ENCODE data around the gene SV2B.

Gene SV2B

DNA sequence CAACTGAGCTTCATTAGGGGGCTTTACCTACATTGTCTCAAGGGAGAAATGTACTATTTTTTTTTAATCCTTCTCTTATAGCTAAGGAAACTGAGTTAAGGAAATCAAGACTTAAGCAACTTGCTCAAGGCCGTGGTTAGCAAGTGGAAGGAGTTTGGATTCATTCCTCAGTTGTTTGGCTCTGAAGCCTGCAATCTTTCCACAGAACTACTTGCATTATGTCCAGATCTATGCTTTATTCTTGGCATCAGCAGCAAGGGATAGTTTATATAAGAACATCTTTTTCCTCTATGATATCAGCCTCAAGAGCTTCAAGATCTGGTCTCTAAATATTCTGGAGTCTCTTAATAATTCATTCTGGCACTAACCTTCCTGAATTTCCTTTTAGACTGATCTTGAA is 182.4 kb downstream of the SV2B start:
- no peak for DNase-seq

DNA sequence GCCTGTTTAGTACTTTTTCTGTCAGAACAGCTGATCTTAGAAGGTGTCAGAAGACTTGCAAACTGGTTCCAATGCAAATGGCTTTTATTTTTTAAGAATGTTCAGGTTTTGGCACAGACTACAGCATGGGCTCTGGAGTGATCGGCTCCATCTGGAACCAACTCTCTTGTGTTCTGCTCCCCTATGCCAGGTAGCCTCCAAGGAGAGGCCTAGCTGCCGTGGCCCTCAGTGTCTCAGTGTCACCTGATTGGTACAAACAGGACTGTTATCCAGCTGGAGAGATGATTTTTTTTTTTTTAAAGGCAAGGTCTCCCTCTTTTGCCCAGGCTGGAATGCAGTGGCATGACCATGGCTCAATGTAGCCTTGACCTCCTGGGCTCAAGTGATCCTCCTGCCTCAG is 183.1 kb downstream of the SV2B start:
- DNase-seq = no peak

DNA sequence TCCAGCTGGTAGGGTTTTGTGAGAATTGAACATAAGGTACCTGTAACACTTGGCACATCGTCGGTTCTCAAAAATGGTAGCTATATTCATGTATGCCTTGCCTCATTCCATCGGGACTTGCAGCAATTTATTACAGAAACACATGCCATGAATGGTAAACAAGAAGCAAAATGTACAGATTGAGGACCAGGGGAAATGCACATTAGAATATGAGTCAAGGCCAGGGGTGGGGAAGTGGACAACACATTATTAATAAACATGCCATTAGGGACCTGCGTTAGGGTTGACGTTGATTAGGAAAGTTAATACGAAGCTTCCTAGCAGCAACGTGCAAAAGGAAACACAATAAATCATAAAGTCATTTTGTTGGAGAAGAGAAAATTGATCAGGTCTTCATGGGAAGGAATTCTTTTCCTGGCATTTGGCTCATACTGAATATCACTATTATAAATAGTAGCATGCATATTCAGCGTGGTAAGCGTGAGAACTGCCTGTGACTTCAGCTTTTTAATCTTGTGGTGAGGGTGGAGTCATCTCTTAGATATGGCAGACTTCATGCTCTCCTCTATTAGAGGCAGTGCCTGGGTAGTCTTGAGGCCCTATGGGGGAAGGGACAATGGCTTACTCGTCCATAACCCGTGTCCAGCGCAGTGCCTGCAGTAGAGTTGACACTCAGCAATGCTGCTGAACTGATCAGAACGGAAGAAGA is 184.9 kb downstream of the SV2B start:
- DNase-seq = no peak

DNA sequence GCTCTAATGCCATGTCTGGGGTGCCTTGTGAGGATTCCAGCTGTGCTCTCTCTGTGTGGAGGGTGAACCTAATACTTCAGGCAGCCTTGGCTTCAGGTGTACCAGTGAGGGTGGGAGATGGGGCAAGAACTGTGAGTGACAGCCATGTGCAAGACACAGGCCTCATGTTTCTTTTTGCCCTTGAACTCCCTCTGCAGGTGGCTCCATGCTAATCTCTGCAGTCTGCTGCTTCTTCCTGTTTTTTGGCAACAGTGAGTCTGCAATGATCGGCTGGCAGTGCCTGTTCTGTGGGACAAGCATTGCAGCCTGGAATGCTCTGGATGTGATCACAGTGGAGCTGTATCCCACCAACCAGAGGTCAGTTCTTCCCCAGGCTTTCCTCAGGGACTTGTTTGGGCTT is 189.3 kb downstream of the SV2B start:
- DNase-seq = no peak

DNA sequence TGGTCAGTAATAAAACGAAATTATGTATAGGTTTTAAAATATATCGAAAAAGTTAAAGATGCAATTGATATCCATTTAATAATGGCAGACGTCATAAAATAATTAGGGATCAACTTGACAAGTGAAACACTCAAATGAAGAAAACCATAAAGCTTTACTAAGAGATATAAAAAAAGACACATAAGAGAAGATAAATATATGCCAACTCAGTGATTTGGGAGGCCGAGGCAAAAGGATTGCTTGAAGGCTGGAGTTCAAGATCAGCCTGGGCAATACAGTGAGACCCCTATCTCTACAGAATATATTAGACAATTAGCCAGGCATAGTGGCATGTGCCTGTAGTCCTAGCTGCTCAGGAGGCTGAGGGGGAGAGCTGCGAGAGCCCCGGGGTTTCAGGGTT is 190.5 kb downstream of the SV2B start:
- DNase-seq = no peak

DNA sequence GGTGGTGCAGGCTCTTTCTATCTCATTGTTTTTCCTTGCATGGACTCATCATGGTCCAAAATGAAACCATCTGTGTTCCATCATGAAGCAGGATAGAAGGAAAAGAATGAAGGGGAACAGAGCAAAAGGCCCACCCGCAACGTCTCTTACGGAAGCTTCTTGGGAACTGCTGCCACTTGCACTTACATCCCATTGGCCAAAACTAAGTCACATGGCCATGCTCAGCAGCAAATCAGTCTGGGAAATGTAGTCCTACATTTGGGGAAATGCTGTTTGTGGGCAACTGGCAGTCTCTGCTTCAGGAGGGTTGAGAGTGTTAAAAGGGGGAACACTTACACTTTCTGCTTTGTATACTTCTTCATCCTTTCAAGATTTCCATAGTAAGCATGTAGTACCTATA is 191.6 kb downstream of the SV2B start:
- no peak for DNase-seq

DNA sequence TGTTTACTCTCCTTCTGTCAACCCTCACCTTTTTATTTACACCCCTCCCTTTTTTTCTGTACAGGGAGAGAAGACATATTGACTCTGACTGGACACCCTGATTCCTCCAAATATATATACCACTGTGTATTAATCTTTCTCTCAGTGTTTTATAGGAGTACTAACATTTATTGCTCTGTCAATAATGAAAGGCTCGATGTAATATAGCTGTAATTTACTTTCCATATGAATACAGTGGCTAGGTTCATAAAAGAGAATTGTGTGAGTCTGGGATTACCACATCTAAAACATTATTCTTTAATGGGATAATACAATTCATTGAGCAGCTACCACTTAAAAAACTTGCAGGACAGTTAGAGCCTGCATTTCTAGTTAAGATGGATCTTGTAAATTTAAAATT is 194.3 kb downstream of the SV2B start:
- DNase-seq = no peak

DNA sequence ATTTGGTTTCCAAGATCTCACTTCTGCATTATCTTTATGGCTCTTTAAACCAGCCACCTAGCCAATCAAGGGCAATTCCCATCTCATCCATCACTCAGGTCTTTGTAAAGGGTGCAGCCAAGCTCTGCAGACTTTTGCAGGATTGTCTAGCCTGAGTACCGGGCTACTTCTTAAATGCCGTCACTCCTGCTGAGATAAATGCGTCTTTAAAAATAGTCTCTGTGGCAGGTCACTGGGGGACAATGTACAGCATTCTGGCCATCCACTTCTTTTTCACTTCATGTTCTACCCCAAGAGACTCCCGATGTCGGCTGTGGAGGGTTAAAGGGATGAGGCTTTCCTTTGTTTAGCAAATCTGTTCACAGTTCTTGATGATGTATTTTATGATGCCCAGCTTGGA is 194.7 kb downstream of the SV2B start:
- DNase-seq = no peak

DNA sequence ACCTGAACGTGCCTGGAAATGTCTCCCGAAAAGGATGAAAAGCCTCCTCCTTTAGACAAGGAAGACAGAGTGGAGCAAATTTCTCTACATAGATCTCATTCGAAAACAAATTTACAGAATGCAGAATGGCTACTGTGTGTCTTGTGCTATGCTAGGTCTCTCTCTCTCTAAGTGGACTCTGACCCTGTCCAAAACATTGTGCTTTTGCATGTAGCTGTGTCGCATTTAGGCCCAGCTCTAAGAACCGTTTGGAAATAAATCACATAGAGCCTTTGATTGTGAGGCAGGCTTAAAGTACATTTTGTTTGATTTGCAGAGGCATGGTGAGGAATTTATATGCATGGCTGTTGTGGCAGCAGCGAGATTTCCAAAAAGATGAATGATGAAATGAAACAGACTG is 198.0 kb downstream of the SV2B start:
- no peak for DNase-seq

DNA sequence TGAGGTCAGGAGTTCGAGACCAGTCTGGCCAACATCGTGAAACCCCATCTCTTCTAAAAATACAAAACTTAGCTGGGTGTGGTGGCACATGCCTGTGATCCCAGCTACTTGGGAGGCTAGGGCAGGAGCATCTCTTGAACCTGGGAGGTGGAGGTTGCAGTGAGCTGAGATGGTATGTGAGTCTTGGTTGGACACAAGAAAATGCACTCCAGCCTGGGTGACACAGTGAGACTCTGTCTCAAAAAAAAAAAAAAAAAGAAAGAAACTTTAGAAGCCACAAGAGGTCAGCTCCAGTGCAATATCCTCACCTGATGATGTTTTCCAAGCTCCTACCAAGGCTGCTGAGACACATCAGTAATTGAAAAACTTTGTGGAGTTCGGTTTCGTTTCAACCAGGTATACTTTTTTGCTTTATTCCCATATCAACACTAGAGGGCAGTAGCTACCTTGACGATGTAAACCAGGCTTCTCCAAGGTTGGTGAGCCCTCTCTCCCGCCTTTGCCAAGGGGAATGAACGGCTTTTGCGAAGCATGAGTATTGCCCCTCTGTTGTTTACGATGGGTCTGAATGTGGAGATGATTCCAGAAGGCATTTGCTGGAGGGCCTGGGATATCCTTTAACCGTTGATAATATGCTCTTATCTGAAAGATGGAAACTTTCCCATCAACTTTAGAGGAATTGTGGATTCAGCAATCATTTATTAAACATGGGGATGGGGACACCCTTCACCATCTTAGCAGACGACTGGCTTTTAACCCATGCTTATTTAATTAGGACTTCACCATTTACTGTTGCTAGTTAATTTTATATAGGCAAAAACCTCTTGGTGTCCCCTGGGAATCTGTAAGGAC is 202.8 kb downstream of the SV2B start:
- DNase-seq = no peak

DNA sequence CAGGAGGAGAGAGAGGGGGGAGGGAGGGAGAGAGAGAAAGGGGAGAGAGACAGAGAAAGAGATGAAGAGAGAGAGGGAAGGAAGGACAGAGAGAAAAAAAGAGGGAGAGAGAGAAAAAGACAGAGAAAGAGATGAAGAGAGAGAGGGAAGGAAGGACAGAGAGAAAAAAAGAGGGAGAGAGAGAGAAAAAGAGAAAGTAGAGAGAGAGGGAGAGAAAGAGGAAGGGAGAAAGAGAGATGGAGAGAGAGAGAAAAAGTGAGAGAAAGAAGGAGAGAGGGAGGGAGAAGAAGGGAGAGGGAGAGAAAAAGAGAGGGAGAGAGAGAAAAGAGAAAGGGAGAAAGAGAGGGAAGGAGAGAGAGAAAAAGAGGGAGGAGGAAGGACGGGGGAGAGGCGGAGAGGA is 204.2 kb downstream of the SV2B start:
- no peak for DNase-seq

DNA sequence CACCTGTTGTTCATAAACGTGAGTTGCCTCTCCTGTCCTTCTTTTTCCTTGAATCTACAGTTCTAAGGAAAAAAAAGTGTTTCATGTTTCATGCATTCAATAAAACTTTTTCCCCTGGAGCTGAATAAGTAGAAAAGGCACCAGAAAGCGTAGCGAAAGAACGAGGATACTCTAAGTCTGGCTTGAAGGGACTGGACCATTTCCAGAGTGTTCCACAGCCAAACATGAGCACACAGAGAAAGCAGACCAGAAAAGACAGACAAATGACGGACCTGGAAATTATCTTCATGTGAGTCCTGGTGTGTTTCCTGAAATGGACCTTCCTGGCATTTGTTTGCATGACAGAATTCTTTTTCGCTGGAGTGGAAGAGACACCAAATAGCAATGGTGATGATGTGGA is 204.7 kb downstream of the SV2B start:
- DNase-seq = no peak

DNA sequence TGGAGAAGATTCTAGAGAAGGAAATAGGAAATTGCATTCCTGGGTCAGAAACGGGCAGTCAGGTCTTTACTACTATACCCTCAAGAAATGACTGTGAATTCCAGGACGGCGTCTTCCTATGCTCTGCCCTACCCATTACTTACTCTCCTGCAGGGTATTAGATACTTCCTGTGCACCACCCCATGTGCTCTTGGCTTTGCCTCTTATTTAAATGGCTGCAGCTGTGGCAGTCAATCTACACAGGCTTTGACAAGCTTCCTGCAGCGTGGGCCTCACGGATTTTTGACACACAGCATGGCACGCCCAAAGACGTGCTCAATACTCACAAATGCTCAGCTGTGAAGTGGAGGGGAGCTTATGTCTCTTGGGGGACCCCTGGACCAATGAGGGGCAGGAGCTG is 206.1 kb downstream of the SV2B start:
- no peak for DNase-seq

DNA sequence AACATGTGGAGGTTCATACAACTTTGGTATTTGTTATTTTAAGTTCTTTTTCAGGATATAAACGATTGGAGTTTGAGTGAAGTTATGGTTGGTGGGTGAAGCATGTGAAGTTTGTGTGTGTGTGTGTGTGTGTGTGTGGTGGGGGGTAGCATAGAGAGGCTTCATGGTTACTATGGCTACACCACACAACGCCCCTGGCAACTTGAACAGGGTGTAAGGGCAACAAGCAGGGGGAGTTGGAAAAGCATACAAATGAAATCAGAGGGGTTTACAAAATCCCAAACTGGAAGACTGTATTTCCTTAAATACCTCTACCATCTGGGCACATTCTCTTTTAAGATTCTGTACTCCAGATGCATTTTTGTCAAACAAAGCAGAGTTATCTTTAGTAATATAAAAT is 207.5 kb downstream of the SV2B start:
- DNase-seq = no peak

DNA sequence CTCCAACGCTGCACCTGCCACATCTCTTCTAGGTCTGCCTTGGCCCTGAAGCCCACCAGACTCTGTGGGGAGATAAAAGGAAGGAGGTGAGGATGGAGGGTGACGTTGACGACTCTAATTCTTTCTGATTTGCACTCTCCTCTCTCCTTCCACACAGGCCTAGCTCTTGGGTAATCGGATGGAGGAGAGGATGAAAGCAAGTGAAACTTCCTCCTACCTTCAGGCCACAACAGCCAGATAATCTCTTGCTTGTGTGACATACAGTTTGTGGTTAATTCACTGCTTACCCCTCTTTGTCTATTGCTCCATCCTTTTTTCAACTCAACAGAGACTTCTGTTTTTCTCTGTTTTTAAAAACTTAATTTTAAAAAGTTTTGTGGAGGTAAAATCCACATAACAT is 208.1 kb downstream of the SV2B start:
- no peak for DNase-seq

DNA sequence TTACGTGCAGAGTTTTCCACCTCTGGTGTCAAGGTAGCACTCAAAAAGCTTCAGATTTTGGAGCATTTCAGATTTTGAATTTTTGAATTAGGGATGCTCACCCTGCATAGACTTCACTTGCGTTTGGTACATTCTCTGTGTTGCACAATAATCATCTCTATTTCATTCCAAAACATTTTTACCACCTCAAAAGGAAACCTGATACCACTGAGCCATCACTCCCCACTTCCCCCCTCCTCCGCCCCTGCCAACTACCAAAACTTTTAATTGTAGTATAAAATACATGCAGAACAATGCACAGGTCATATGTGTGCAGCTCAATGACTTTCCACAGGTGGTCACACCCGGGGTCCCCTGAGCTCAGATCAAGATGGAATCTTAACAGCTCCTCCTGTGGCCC is 208.8 kb downstream of the SV2B start:
- no peak for DNase-seq

DNA sequence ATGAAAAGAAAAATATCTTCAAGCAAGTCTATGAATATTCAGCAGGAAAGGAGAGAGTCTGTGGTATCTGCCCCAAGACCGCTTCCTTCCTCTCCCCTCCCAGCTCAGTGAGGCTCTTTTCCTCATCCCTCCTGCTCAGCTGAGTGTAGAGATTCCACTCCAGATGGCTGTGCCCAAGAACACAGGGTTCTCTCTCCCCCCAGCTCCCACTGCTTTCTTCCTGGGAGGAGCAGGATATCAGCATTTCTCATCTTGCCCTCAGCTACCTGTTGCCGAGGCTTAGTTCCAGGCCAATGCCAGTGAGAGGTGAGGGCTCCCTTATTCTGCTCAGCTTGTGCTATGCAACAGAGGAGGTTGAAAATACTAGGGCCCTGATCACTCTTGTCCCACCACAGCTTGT is 211.9 kb downstream of the SV2B start:
- peak; percentile 34 for DNase-seq

DNA sequence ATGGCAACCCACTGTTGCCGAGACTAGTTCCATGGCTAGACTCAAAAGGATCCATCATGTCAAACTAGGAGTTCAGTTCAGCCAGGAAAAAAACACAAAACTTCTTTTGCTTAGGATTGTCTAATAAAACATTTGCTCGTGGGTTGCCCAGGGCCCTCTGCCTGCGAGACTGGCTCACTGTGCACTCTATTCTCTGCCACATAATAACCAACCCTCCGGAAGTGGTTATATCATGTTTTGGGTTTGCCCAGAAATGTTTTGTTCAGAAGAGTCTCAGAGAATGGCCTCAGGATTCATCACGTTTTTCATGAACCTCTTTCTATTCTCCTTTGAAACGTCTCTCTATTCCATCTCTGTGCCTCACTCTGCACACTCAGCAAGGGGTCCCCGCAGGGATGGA is 216.1 kb downstream of the SV2B start:
- peak; percentile 58 for DNase-seq

DNA sequence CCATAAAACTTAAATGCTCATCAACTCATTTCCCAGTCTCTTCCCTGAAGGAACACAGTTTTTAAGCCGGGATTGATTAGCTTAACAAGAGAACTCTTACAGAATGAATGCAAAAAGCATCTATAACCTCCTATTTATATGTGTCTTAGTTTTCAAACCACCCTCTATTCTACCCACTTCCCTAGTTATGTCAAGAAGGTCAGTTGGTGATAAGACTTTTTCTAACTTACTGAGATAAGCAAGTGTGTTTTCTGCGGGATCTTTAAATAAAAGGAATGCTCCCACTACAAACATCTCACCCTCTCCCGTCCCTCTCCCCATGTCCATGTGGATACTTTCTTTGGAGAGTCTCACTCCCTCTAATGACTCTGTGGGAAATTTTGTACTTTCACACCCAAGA is 218.5 kb downstream of the SV2B start:
- no peak for DNase-seq

DNA sequence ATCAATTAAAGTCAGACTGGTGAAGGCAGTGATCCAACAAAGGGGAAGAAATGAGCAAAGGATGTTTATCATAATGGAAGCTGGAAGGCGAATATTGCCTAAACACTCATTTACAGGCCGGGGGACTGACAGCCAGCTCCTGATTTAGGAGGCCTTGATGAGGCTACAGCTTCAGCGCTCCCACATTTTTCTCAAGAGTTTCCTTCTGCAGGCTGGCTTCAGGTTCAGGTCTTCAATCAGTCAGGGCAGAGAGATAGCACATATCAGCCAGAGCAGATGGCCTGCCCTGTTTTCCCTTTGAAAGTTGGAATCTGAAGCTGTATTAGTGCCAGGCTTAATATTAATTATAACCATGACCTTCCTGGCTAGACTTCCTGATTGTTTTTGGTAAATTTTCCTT is 218.9 kb downstream of the SV2B start:
- no peak for DNase-seq

DNA sequence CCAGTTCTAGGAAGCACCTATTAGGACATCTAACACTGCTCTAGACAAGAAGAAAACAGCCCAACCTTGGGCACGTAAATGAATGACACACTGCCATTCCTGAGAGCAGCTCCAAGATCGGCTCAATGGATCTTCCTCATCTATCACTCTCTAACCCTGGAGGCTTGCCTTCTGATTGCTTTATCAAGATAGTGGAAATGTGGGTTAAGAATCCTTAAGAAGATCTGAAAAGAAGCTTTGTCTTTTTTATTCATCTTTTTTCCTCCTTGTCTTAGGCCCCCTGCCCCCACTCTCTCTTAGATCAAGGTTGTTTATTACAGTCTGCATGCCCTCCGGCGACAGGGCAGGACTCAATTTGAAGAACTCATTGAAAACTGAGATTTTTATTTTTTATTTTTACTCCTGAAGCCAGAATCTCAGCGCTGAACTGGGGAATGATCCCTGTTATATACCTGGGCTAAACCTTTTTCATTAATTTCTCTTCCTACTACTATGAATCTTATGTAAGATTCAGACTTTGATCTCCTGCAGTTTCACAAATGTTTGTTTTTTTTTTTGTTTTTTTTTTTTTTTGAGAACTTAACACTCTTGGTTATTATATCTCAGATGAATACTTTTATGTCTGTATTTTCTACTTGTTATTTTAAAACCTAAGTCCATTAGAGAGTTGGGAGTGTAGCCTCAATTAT is 219.5 kb downstream of the SV2B start:
- no peak for DNase-seq

DNA sequence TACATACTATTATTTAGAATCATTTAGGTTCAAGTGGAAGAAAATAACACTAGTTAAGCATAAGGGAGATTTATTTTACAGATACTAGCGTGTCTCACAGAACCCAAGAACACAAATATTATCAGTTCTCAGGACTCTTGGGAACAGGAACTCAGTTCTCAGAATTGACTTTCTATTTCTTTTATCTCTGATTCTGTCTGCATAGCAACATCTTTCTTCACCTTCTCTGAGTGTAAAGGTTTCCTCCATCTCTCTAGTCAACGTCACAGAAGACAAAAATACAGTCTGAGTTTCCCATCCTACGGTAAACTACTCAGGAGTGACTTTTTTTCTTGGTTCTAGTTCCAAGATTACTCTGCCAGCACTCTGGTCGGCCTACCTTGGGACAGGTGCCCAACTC is 220.0 kb downstream of the SV2B start:
- no peak for DNase-seq

DNA sequence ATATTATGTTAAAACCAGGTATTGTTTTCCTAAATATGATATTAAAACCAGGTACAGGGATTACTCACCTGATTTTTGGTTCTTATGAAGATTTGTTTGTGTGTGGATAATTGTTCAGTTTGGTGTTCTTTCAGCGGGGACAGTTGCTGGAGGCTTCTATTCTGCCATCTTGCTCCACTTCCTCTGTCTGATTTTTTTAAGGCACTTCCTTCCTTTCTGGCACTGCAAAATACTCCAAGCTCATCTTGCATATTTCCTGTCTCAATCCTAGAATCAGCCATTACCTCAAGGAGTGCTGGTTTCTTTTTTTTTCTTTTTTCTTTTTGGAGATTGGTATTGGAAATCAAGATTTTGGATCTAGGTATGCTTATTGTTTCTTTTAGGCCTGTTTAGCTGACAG is 229.9 kb downstream of the SV2B start:
- no peak for DNase-seq

DNA sequence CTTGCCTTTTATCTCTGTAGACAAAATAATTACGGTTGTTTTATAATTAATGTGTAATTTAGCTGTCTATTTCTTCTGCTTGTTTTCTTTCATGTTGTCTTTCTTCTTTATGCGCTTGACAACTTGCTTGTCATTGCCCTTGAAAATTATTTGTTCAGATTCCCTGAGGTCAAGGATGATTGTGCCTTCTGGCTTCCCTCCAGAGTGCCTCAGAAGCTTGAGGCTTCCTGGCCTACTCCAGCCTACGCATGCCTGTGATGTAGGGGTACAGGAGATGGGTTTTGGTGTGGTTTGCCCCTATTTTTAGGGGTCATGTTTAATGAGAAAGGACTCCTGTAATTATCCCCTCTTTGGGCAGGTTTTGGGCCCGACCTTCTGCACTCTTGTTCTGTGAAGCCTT is 231.5 kb downstream of the SV2B start:
- DNase-seq = no peak

All from NK-92 treated with Interleukin-12 subunit alpha and Interleukin-12 subunit beta, amount 100 ng/mL, for 24 hours (cell line).